GM19372 (cell line): ENCODE results near the gene PMCH.
"Not testable (repeated sequence)": the region's sequence is repeated elsewhere in the genome, so short reads cannot be mapped to it uniquely, and the experiment has no call there.

Experiments used
- ATAC-seq: cut with Tn5 transposase; IDR thresholded peaks from one replicate; pipeline ENCODE4 v1.9.1; 2021; ENCODE audit warnings: mild to moderate bottlenecking, low read depth, moderate library complexity; ENCODE audit not compliant: unreplicated experiment

PMCH gene

GRCh38 chr12:102147062-102147587 is 50.5 kb downstream of the PMCH start:
- ATAC-seq, result not testable (repeated sequence)
